WTC11 (cell line): ENCODE data around the gene SLC35G2. TPM values are rescaled to one million over a fixed set of nuclear protein-coding genes. Genes with fewer than 3 reads are reported as not detected.
A peak's percentile ranks its signal among the peaks of the same experiment; 100 is the strongest.

ENCODE experiments used
- ATAC-seq: fragments of 200-7000 bp; cut with Tn5 transposase; 2 replicates; pipeline ENCODE4 v1.10.0; 2021; ENCODE audit warnings: mild to moderate bottlenecking, moderate library complexity
- CTCF ChIA-PET: fragments of 300-600 bp; sonication (Branson Sonifier 250); formaldehyde crosslinking; loops from one replicate; lab custom pipeline; 2021; ENCODE audit warnings: antibody characterized with exemption; lab: Charles Lee
- POLR2A ChIA-PET: fragments of 350-600 bp; sonication (Branson Sonifier 250); formaldehyde crosslinking; loops from one replicate; lab custom pipeline; 2021; ENCODE audit warnings: antibody characterized with exemption; lab: Charles Lee
- DNase-seq: peaks from one replicate; pipeline ENCODE4 v3.0.0; 2021; ENCODE audit warnings: low spot score
- H3K27ac Mint-ChIP-seq: 2 replicates; pipeline ENCODE4 v1.8.0; 2021; ENCODE audit warnings: mixed read lengths
- H3K27me3 Mint-ChIP-seq: 2 replicates; pipeline ENCODE4 v1.8.0; 2021; ENCODE audit warnings: low read depth, mild to moderate bottlenecking, moderate library complexity, mixed read lengths
- H3K36me3 Mint-ChIP-seq: 2 replicates; pipeline ENCODE4 v1.8.0; 2021; ENCODE audit warnings: mixed read lengths
- H3K4me1 Mint-ChIP-seq: 2 replicates; pipeline ENCODE4 v1.8.0; 2022; ENCODE audit warnings: mixed read lengths
- H3K4me3 Mint-ChIP-seq: 2 replicates; pipeline ENCODE4 v1.8.0; 2021; ENCODE audit warnings: mild to moderate bottlenecking, moderate library complexity, mixed read lengths
- H3K9me3 Mint-ChIP-seq: 2 replicates; pipeline ENCODE4 v1.8.0; 2021; ENCODE audit warnings: mixed read lengths
- AR ChIP-seq: fragments of 250-450 bp; sonication (Bioruptor Pico); IDR thresholded peaks from 2 replicates; pipeline ENCODE4 v1.9.0; 2021; ENCODE audit warnings: mild to moderate bottlenecking
- ARID4B ChIP-seq: sonication (generic); formaldehyde crosslinking; IDR thresholded peaks from 2 replicates; pipeline ENCODE4 v1.8.0; 2023; ENCODE audit warnings: missing genetic modification reagents, mild to moderate bottlenecking, borderline replicate concordance
- ATF2 ChIP-seq: sonication (generic); formaldehyde crosslinking; IDR thresholded peaks from 2 replicates; pipeline ENCODE4 v1.8.1; 2022; ENCODE audit warnings: low read depth, missing genetic modification reagents, borderline replicate concordance
- RORB ChIP-seq: fragments of 250-450 bp; sonication (Bioruptor Pico); IDR thresholded peaks from 2 replicates; pipeline ENCODE4 v1.9.0; 2021; ENCODE audit warnings: mild to moderate bottlenecking
- USF2 ChIP-seq: sonication (generic); formaldehyde crosslinking; IDR thresholded peaks from 2 replicates; pipeline ENCODE4 v1.8.1; 2023; ENCODE audit warnings: mild to moderate bottlenecking, missing genetic modification reagents, moderate library complexity
- total RNA-seq: library from RNA; stranded (reverse); gene quantifications from 3 replicates; pipeline ENCODE4 v1.2.3, GENCODE V29; 2021

Gene SLC35G2
- total RNA-seq, 1 experiment from 2014 or later, result 3.6 TPM

GRCh38 chr3:136882571-136882970 is 63.6 kb downstream of the SLC35G2 start (continued):
- no peak for TF ChIP-seq AR
- TF ChIP-seq USF2 (CRISPR knock-in tag), result peak; percentile 86
- no peak for TF ChIP-seq ARID4B (CRISPR knock-in tag)

- H3K4me3 Mint-ChIP-seq, result no peak overlapping the region
- no peak overlapping the region for H3K27ac Mint-ChIP-seq
- DNase-seq, result no peak
- H3K9me3 Mint-ChIP-seq, result peaks cover 6% of the 10 kb centered on the region
- ChIA-PET CTCF (interaction anchor here (0.6 to 1.3 kb wide), 2 partner anchors 21 to 130 kb away, joined by 3 read pairs; no protein-coding TSS in a partner anchor), POLR2A (no interaction called here)
- H3K36me3 Mint-ChIP-seq, result peaks cover 7% of the 10 kb centered on the region
- no peak for TF ChIP-seq ATF2 (CRISPR knock-in tag)
- H3K27me3 Mint-ChIP-seq, result no peaks in the 10 kb centered on the region
- no peak for ATAC-seq
- H3K4me1 Mint-ChIP-seq, result 0 out of 2 replicates have a peak, but pooled peaks cover 3% of the 10 kb centered on the region
These were observed 65.2 kb downstream of the SLC35G2 start for GRCh38 chr3:136883967-136884720.

GRCh38 chr3:136885357-136886213 is 66.7 kb downstream of the SLC35G2 start:
- no peaks in the 10 kb centered on the region for H3K27me3 Mint-ChIP-seq
- no peak for TF ChIP-seq ATF2 (CRISPR knock-in tag)
- no peak for TF ChIP-seq RORB
- peaks cover 8% of the 10 kb centered on the region for H3K9me3 Mint-ChIP-seq
- H3K36me3 Mint-ChIP-seq, result peaks cover 14% of the 10 kb centered on the region
- DNase-seq (no peak), ATAC-seq (no peak)
- ChIA-PET POLR2A (no interaction called here), CTCF (no interaction called here)
- H3K4me3 Mint-ChIP-seq, result no peak overlapping the region
- 0 out of 2 replicates have a peak, but pooled peaks cover 3% of the 10 kb centered on the region for H3K4me1 Mint-ChIP-seq
- no peak overlapping the region for H3K27ac Mint-ChIP-seq
